ENCODE data around the gene CA6.
"Not testable (repeated sequence)": the region's sequence is repeated elsewhere in the genome, so short reads cannot be mapped to it uniquely, and the experiment has no call there.

CA6 gene

DNA sequence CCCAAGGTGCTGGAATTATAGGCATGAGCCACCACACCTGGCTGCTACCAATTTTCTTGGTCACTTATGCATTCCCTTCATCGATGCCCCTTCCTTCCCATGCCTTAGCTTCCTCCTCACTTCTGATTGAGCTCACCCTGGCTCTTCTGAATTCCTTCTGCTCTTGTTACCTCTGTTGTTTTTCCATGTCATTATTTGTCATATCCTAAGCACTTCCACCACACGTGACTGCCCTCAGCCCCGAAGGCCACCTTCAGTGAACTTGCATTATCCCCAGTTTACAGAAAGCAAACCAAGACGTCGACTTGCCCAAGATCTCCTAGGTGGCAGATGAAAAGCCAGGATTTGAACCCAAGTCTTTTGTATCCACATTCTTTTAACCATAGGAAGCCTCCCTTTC, 30.7 kb downstream of the CA6 start:
- no peak for DNase-seq

DNA sequence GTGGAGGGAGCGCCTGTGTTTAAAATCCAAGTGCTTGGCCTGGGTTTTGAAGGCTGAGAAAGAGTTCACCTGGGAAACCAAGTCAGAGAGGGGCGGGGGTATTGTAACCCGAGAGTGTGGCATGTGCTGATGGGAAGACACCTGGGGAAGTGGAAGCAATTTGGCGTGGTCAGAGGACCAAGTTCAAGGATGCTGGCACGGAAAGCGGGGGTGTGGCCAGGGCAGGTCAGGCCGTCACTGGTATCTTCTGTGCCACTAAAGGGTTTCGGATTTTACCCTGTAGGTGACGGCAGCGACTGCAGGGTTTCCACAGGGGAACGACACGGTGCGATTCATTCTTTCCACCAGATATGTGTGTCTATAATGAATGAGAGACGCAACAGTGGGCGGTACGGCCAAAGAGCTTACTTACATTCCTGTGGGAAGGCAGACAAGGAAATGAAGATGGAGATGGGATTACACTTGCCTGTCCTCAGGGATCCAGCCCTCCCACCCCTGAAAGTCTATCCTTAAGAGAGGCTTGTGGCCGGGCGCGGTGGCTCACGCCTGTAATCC, 31.3 kb downstream of the CA6 start:
- DNase-seq, result no peak

DNA sequence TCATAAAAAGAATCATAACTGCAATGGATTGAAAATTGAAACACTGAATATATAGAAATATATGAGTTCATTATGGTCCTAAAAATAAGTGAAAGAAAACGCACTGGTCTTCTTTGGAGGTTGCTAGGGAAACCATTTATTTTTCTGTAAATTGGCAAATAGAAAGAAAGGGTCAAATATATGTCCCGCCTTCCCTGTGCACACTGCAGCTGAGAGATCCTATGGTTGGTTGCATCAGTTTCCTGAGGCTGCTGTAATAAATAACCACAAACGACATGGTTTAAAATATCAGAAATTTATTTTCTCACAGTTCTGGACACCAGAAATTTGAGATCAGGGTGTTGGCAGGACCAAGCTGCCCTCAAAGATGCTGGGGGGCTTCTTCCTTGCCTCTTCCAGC, 35.0 kb downstream of the CA6 start:
- no peak for DNase-seq

DNA sequence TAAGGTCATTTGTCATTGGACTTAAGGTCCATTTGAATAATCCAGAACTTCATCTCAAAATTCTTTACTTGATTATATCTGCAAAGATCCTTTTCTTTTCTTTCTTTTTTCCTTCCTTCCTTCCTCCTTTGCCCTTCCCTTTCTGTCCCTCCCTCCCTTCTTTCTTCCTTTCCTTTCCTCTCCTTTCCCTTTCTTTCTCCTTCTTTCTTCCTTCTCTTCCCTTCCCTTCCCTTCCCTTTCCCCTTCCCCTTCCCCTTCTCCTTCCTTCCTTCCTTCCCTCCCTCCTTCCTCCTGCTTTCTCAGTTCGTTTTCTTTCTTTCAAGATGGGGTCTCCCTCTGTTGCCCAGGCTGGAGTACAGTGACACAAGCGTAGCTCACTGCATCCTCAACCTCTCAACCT, 35.5 kb downstream of the CA6 start:
- DNase-seq, result no peak

DNA sequence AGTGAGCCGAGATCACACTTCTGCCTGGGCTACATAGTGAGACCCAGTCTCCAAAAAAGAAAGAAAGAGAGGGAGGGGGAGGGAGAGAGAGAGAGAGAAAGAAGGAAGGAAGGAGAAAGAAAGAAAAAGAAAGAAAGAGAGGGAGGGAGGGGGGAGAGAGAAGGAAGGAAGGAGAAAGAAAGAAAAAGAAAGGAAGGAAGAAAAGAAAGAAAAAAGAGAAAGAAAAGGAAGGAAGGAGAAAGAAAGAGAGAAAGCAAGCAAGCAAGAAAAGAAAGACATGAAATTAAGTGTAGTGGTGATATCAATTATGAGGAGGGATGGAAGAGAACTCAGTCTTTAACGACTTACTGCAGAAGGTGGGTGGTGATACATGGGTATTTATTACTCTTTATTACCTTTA, 38.5 kb downstream of the CA6 start:
- DNase-seq, result no peak

DNA sequence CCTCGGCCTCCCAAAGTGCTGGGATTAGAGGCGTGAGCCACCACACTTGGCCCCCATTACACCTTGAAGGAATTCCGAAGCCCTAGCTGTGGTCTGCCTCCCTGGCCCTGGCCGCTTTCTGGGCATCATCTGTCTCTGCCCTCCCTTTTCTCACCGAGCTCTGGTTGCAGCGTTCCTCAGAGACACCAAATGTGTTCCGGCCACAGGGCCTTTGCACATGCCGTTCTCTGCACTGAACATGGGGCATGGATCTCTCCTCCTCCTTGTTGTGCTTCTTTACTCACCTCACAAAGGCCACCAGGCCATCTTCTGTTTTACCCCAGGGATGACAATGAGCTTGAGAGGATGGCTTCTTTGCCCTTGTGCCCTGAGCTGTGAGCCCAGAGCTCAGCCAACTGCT, 39.3 kb downstream of the CA6 start:
- no peak for DNase-seq

DNA sequence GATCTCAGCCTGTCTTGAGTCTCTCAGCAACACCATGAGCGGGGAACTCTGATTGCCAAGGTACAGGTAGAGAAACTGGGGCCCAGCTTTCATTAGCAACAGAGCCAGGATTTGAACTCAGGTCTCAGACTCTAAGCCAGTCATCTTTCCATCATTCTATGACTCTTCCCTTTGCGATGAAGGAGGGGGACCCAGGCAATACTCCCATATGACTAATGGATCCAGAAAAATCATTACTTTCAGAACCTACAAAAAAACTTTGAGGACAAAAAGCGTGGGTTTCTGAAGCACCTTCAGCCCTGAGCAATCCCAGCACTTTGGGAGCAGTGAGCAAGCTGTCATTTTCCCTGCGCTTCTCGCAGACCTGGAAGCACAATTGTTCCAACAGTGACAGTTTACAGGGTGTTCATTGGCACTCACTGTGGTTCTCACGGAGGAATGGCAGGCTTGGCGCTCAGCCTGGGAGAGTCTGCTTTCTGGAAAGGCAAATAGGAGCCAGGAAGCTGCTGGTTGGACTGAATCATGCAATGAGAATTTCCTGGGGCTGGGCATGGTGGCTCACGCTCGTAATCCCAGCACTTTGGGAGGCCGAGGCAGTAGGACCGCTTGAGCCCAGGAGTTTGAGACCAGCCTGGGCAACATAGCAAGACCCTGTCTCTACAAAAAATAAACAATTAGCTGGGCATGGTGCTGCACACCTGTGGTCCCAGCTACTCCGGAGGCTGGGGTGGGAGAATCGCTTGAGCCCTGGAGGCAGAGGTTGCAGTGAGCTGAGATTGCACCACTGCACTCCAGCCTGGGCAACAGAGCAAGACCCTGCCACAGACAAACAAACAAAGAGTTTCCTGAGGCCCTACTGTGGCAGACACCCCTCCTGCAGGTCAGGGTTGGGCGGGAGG, 40.5 kb downstream of the CA6 start:
- DNase-seq, result no peak

DNA sequence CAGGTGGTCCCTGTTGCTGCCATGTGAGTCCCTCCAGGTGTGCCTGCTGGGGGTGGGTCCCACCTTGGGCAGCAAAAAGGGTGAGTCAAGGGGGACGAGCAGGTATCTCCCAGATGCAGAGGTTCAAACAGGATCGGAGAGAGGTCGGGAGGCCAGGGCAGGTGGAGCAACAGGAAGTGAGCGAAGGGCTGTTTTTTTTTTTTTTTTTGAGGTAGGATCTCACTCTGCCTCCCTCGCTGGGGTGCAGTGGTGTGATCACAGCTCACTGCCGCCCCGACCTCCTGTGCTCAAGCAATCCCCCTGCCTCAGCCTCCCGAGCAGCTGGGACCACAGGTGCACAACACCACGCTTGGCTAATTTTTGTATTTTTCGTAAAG, 41.1 kb downstream of the CA6 start:
- no peak for DNase-seq

DNA sequence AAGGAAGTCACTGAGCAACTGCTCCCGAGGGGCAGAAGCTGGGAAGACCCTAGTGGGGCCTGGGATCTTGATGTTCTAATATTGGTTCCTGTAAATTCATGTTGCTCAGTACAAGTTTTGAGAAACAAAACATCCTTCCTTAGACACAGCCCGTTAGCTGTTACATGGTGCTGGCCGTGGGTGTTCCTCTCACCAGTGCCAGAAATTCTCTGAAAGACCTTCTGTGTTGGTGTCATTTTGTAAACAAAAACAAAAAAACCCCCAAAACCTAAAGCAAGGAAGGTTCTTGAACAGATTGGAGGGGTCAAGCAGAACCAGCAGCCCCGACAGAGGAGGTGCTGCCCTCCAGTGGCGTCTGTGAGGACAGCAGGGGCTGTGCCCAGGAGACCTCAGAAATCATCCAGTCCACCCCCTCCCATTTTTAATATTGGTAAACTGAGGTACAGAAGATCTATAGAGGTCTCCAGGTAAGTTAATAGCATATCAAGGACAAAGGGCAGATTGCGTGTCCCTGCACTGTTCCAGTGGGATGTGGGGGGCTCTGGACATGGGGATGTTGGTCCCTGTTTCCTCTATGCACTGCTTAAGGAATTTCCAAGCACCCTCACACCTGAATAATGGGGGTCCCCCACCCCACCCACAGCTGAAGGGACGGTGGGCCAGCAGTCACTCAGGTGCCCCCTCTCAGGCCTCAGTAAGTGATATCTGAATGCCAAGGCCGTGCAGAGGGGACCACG, 42.4 kb downstream of the CA6 start:
- DNase-seq, result peak; percentile 69

DNA sequence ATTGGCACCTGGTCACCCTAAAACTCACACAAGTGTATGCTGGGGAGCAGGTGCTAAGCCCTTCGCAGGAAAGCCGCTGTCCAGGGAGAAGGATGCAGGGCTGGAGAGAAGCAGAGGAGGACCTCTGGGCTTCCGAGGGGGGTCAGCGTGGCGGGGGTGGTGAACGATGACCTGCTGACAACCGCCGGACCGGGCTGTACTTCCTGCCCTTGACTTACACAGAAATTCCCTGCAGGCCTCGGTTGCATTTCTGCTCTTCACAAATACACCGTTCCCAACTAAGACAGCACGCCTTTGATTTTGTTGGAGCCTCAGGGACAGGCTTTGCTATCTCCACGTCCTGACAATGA, 42.9 kb downstream of the CA6 start:
- no peak for DNase-seq

DNA sequence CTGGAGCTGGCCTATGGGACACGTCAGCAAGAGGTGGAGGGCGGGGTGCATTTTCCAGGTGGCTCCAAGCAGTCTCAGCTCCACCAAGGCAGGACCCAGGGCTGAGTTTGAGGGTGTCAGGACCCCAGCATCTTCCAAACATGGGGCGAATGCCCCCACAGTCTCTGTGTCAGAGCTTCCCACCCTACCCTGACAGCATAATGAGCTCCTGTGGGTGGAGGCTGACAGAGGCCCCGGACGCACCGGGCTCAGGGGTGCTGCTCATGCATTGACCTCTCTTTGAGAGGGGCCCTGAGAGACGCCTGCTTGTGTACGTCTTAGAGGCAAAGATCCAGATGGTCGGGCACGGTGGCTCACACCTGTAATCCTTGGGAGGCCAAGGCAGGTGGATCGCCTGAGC, 43.4 kb downstream of the CA6 start:
- DNase-seq, result no peak

DNA sequence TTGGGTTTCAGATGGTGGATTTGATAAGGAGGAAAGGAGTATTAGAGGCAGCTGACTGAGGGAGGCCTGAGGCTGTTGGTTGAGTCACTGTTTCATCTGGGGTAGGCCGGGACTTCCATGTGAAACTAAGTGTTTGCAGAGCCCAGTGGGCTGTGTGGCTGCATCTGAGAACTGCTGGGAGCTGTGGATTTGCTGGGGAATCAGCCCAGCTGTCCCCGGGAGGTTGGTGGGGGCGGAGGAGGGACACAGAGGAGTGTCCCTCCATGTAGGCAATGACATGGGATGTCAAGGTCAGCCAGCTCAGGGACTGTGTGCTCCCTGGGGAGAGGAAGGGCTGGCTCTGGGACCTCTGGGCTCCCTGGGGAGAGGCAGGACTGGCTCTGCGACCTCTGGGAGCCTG, 44.2 kb downstream of the CA6 start:
- DNase-seq, result no peak

DNA sequence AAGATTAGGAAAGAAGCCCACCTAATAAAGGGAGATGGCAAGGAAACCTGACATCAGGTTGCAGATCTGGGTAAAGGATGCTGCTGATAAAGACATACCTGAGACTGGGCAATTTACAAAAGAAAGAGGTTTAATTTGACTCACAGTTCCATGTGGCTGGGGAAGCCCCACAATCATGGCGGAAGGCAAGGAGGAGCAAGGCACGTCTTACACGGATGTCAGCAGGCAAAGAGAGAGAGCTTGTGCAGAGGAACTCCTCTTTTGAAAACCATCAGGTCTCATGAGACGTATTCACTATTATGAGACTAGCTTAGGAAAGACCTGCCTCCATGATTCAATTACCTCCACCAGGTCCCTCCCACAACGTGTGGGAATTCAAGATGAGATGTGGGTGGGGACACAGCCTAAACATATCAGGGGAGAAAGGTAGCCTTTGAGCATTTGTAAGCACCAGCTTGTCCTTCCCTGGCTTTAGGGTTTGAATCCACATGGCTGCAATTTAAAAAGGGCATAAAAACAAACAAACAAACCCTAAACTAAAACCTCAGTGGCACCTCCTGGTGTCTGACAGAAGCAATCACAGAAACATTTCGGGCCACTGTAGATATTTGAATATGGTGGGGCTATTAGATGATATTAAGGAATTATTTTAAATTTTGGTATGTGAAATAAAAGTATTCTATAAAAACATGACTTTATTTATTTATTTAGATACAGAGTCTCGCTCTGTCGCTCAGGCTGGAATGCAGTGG, 47.4 kb downstream of the CA6 start:
- DNase-seq, result no peak

DNA sequence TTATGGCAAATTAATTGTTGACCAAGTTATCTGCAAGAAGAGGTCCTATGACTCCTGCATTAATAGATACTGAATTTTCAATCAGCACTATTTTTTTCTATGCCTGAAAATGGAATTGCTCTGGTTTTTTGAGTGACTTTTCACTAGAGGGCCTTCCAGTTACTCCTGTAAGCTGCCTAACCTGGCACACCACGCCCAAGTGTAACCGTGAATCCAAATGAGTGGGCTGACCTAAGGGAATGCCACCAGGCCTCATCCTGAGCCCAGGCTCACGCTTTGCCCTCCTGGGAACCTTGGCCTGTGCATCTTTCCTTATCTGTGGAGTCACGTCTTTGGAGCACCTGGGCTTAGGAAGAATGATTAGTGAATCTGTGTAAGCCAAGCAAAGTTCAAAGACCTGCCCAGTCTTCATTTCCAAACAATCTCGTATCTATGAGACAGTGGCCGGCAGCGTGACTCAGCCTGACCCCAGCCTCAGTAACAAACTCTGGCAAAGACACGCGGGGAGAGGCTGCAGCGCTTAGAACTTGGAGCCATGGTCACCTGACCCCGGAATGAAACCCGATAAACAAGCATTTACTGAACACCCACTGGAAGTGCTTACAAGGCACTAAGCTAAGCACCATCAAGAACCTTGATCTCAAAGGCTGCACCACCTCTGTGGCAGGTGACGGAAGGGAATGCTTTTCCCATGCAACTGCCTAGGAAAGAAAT, 48.5 kb downstream of the CA6 start:
- not testable (repeated sequence) for DNase-seq

DNA sequence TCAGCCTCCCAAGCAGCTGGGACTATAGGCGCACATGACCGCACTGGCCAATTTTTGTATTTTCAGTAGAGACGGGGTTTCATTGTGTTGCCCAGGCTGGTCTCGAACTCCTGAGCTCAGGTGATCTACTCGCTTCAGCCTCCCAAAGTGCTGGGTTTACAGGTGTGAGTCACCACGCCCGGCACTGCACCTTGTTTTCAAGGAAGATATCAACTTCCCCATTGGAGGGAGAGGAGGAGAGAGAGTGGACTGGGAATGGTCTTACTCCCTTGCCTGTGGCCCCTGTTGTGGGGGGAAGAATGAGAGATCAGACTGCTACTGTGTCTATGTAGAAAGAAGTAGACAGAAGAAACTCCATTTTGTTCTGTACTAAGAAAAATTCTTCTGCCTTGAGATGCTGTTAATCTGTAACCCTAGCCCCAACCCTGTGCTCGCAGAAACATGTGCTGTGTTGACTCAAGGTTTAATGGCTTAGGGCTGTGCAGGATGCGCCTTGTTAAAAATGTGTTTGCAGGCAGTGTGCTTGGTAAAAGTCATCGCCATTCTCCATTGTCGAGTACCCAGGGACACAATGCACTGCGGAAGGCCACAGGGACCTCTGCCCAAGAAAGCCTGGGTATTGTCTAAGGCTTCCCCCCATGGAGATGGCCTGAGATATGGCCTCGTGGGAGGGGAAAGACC, 56.0 kb downstream of the CA6 start:
- DNase-seq, result not testable (repeated sequence)

DNA sequence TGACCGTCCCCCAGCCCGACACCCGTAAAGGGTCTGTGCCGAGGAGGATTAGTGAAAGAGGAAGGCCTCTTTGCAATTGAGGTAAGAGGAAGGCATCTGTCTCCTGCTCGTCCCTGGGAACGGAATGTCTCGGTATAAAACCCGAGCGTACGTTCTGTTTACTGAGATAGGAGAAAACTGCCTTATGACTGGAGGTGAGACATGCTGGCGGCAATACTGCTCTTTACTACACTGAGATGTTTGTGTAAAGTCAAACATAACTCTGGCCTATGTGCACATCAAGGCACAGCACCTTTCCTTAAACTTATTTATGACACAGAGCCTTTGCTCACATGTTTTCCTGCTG, 56.5 kb downstream of the CA6 start:
- not testable (repeated sequence) for DNase-seq

DNA sequence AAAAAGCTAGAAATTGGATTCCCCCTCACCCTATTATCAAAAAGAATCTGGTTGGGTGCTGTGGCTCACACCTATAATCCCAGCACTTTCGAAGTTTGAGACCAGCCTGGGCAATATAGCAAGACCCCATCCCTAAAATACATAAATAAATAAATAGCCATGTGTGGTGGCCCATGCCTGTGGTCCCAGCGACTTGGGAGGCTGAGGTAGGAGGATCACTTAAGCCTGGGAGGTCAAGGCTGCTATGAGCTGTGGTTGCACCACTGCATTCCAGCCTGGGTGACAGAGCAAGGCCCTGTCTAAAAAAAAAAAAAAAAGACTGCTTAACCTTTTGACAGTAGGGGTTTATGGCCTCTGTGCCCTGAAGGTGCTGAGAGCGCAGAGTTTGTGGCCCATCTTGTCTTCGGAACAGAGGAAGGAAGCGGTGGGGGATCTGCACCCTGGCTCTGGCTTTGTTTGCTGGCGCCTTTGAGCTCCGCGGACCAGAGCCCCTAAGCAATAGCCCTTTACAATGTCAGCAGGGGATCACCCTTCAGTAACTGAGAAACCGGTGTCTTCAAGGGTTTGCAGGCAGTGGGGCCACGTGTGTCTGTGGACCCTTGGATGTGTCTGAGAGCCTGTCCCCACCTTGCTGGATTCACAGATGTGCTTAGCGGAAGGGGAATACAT, 58.5 kb downstream of the CA6 start:
- DNase-seq, result no peak

DNA sequence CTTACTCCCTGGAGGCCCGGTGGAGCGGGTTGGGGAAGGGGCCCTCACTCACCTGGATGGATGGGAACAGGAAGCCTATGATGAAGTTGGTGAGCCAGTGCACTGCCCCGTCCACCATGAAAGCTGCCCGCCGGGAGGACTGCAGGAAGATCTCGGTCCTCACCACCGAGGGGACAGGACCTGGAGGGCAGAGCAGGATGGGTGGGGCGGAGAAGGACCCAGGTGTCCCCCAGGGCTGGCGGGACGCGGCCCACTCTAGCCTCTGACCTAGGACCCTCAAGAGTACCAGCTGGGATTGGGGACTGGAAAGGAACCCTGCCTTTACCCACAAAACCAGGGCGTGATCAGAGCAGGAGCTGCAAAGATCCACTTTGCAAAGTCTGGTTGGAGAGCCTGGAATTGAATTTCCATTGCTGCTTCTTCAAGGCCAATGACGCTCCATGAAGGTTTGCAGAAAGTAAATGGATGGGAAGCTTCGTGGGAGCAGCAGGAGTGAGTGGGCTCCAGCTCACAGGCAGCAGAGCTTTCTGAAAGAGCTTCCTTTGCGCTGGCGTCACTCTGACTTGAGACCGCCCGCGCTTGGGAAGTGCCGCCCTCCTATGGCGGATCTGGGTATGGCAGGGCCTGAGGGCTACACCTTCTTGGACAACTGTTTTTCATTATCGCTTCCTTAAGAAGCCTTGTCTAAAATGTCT, 59.2 kb downstream of the CA6 start:
- DNase-seq, result peak; percentile 82

DNA sequence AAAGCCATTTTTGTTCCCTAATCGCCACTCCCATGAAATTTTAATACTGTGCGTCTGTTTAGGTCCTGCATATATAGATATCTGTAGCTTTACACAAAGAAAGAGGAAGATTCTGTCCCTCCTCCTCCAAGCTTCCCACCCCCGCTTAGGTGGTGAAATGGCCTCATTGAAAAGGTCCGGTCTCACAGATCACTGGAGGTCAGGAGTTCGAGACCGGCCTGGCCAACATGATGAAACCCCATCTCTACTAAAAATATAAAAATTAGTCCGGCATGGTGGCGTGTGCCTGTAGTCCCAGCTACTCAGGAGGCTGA, 59.7 kb downstream of the CA6 start:
- no peak for DNase-seq

DNA sequence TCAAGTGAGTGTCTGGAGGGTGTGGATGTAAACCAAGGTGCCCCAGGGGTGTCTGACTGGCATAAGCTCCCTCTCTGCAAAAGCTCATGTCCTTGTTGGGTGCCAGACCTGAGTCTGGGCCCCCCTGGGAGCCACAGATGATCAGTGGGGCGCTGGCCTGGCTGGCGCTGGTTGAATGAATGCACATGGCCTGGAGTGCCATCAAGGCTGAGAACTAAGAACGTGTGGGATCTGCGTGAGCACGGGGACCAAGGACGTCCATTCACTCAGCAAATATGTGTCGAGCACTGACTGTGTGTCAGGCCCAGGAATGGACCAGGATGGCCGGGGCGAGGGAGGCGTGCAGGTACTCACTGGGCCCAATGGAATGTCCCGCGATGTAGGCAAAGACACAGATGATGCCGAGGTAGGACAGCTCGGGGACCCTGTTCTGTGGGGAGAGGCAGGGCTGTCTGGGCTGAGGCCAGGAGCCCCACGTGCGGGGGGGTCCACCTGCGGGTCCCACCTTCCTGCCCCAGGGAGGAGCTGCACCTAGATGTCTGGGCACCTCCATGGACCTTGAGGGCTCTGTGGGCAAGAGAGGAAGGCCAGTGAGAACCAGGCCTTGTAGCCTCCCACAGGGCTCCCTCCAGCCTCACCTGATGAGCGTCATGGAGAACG, 61.4 kb downstream of the CA6 start:
- DNase-seq, result no peak

DNA sequence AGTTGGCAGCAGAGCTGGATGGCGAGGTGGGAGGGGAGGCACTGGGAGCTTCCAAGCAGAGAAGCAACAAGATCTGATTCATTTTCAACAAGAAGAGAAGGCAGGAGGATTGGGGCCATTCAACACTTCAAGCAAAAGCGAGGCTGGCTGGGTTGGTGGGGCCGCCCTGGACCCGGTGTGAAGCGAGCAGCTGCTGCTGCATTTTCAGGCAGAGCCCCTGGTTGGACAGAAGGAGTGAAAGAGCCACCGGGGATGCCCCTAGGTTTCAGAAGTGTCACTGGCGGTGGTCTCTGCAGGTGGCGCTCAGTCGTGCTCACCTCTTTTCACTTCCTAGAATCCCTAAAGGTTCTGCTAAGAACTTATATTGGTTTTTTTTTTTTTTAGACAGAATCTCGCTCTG, 62.6 kb downstream of the CA6 start:
- DNase-seq, result no peak

All from activated CD4-positive, alpha-beta T cell treated with anti-CD3 and anti-CD28 coated beads, Interleukin-2, amount 50 U/mL, for 1 hour (primary cell).